ENCODE results near the gene UGT1A7. TPM values are rescaled to one million over a fixed set of nuclear protein-coding genes. Genes with fewer than 3 reads are reported as not detected.

UGT1A7 gene
- total RNA-seq, 1 experiment from 2014 or later, result 0.18 TPM

DNA sequence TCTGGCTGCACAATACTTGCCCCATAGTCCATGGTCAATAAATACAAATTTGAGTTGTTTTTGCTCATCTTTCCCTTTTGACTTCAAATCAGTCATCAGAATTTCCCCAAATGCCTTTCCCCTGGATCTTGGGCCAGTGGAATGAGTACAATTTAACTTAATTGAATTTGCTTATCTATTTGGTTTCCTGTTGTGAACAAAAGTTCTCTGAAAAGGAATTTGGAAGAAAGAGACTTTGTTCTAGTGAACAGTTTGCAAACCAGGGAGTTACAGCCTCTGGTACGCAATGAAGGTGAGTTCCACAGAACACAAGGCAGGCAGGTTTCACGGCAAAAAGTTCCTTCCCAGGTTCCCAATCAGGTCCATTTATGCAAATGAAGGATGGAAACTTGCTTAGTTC is 77.1 kb downstream of the UGT1A7 start:
- H3K27me3 Mint-ChIP-seq (ENCODE audit: insufficient read depth, unreplicated experiment), result no peaks in the 10 kb centered on the region
- peaks cover 11% of the 10 kb centered on the region for H3K4me1 Mint-ChIP-seq (ENCODE audit: low read depth, unreplicated experiment)
- BruUV-seq (replicated peaks), result no TSS peak
- no peak for DNase-seq
- H3K9me3 Mint-ChIP-seq (ENCODE audit: unreplicated experiment), result no peaks in the 10 kb centered on the region
- no peaks in the 10 kb centered on the region for H3K4me1 ChIP-seq
- H3K4me3 ChIP-seq (ENCODE audit: low read depth, low read length), result no peak overlapping the region
- H3K9me3 ChIP-seq, result no peaks in the 10 kb centered on the region
- H3K4me3 Mint-ChIP-seq (ENCODE audit: unreplicated experiment), result no peak overlapping the region
- POLR2A ChIA-PET, result no interaction called here
- CTCF ChIA-PET, result no interaction called here
- H3K36me3 Mint-ChIP-seq (ENCODE audit: insufficient read depth, unreplicated experiment), result peaks cover 5% of the 10 kb centered on the region
- H3K27me3 ChIP-seq (replicated peaks; ENCODE audit: control insufficient read depth, insufficient read depth, low read length), result no peaks in the 10 kb centered on the region
- intact Hi-C loops (cut with micrococcal nuclease; ENCODE audit: unreplicated experiment), result no loop called here
- TF ChIP-seq, protein P1, sequence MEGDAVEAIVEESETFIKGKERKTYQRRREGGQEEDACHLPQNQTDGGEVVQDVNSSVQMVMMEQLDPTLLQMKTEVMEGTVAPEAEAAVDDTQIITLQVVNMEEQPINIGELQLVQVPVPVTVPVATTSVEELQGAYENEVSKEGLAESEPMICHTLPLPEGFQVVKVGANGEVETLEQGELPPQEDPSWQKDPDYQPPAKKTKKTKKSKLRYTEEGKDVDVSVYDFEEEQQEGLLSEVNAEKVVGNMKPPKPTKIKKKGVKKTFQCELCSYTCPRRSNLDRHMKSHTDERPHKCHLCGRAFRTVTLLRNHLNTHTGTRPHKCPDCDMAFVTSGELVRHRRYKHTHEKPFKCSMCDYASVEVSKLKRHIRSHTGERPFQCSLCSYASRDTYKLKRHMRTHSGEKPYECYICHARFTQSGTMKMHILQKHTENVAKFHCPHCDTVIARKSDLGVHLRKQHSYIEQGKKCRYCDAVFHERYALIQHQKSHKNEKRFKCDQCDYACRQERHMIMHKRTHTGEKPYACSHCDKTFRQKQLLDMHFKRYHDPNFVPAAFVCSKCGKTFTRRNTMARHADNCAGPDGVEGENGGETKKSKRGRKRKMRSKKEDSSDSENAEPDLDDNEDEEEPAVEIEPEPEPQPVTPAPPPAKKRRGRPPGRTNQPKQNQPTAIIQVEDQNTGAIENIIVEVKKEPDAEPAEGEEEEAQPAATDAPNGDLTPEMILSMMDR (IDR thresholded peaks at IDR 0.05; ENCODE audit: insufficient read depth in 1 of 2, low read depth in 1 of 2, low read length in 1 of 2, severe bottlenecking in 1 of 2, unreplicated experiment in 1 of 2), result no peak
- no peaks in the 10 kb centered on the region for H3K36me3 ChIP-seq (ENCODE audit: control insufficient read depth, insufficient read depth, low read length)
- H3K27ac Mint-ChIP-seq (ENCODE audit: unreplicated experiment), result no peak overlapping the region

GRCh38 chr2:233760043-233760442 is 78.3 kb downstream of the UGT1A7 start, which contains the start of gene UGT1A1:
Gene UGT1A1, plus strand, starts transcription at chr2:233760270. Its CDS starts 18 bp downstream, at chr2:233760288.
- no peak for DNase-seq
- TF ChIP-seq, protein P1 (IDR thresholded peaks at IDR 0.05; ENCODE audit: insufficient read depth in 1 of 2, low read depth in 1 of 2, low read length in 1 of 2, severe bottlenecking in 1 of 2, unreplicated experiment in 1 of 2), result no peak
- peaks cover 10% of the 10 kb centered on the region for H3K36me3 Mint-ChIP-seq (ENCODE audit: insufficient read depth, unreplicated experiment)
- intact Hi-C loops (cut with micrococcal nuclease; ENCODE audit: unreplicated experiment), result no loop called here
- no peak within 1 kb of the TSS for H3K4me3 Mint-ChIP-seq (ENCODE audit: unreplicated experiment)
- no peak within 1 kb of the TSS for H3K4me3 ChIP-seq (ENCODE audit: low read depth, low read length)
- H3K4me1 Mint-ChIP-seq (ENCODE audit: low read depth, unreplicated experiment), result peaks cover 16% of the 10 kb centered on the region
- no peaks in the 10 kb centered on the region for H3K36me3 ChIP-seq (ENCODE audit: control insufficient read depth, insufficient read depth, low read length)
- H3K27me3 Mint-ChIP-seq (ENCODE audit: insufficient read depth, unreplicated experiment), result no peaks in the 10 kb centered on the region
- no peaks in the 10 kb centered on the region for H3K4me1 ChIP-seq
- no peaks in the 10 kb centered on the region for H3K27me3 ChIP-seq (replicated peaks; ENCODE audit: control insufficient read depth, insufficient read depth, low read length)
- no TSS peak for BruUV-seq (replicated peaks)
- H3K9me3 Mint-ChIP-seq (ENCODE audit: unreplicated experiment), result no peaks in the 10 kb centered on the region
- no peaks in the 10 kb centered on the region for H3K9me3 ChIP-seq
- H3K27ac Mint-ChIP-seq (ENCODE audit: unreplicated experiment), result no peak within 1 kb of the TSS
- POLR2A ChIA-PET, result no interaction called here
- CTCF ChIA-PET, result no interaction called here

DNA sequence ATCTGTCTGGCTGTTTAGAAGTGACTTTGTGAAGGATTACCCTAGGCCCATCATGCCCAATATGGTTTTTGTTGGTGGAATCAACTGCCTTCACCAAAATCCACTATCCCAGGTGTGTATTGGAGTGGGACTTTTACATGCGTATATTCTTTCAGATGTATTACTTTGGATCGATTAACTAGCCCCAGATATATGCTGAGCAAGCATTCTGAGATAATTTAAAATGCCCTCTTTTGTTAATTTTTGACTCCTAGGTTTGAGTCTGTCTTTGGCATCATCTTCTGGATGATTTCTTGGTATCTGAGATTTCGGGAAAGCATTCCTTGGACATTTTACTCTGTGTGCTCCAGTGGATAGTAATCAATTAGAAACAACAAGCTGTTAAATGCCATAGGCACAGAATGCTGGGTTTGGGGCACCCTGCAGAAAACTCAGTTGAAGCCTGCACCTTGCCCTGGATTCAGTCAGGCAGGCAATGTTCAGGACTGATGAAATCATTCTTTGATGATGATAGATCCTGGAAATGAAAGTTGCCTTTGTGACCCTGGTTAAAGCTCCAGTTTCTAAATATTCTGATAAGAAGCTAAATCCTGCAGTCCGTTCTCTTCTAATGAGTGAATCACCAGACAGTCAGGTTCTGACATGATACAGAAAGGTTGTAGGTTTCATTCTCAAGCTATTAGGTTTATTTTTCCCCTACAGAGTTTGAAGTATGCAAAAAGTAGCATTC is 79.5 kb downstream of the UGT1A7 start:
- no peaks in the 10 kb centered on the region for H3K9me3 ChIP-seq
- no TSS peak for BruUV-seq (replicated peaks)
- H3K4me3 ChIP-seq (ENCODE audit: low read depth, low read length), result no peak overlapping the region
- ChIA-PET POLR2A (no interaction called here), CTCF (no interaction called here)
- Mint-ChIP-seq H3K4me3 (ENCODE audit: unreplicated experiment) (no peak overlapping the region), H3K27me3 (ENCODE audit: insufficient read depth, unreplicated experiment) (no peaks in the 10 kb centered on the region), H3K4me1 (ENCODE audit: low read depth, unreplicated experiment) (peaks cover 16% of the 10 kb centered on the region), H3K27ac (ENCODE audit: unreplicated experiment) (no peak overlapping the region), H3K36me3 (ENCODE audit: insufficient read depth, unreplicated experiment) (peaks cover 10% of the 10 kb centered on the region), H3K9me3 (ENCODE audit: unreplicated experiment) (no peaks in the 10 kb centered on the region)
- H3K27me3 ChIP-seq (replicated peaks; ENCODE audit: control insufficient read depth, insufficient read depth, low read length), result no peaks in the 10 kb centered on the region
- intact Hi-C loops (cut with micrococcal nuclease; ENCODE audit: unreplicated experiment), result no loop called here
- H3K4me1 ChIP-seq, result no peaks in the 10 kb centered on the region
- no peaks in the 10 kb centered on the region for H3K36me3 ChIP-seq (ENCODE audit: control insufficient read depth, insufficient read depth, low read length)
- TF ChIP-seq, protein P1 (IDR thresholded peaks at IDR 0.05; ENCODE audit: insufficient read depth in 1 of 2, low read depth in 1 of 2, low read length in 1 of 2, severe bottlenecking in 1 of 2, unreplicated experiment in 1 of 2), result no peak
- DNase-seq, result no peak
